Glomerular visceral epithelial cell (primary cell): ENCODE data around the gene MAP3K5.

Experiments
- DNase-seq: peaks from one replicate; pipeline ENCODE4 v3.0.0-alpha.2; 2016; ENCODE audit errors: extremely low spot score

Gene MAP3K5

GRCh38 chr6:136517002-136517401, 275.3 kb downstream of the MAP3K5 start:
- no peak for DNase-seq

- no peak for DNase-seq
These were observed 277.7 kb downstream of the MAP3K5 start for GRCh38 chr6:136514591-136514990.

- no peak for DNase-seq
These were observed 280.4 kb downstream of the MAP3K5 start for GRCh38 chr6:136511926-136512325.

- no peak for DNase-seq
These were observed 280.9 kb downstream of the MAP3K5 start for GRCh38 chr6:136511397-136511796.

- DNase-seq: no peak
These were observed 281.5 kb downstream of the MAP3K5 start for GRCh38 chr6:136510782-136511181.

- no peak for DNase-seq
These were observed 282.0 kb downstream of the MAP3K5 start for GRCh38 chr6:136510299-136510698.

- DNase-seq: no peak
These were observed 283.4 kb downstream of the MAP3K5 start for GRCh38 chr6:136508725-136509392.
